ENCODE measurements around the gene KCNQ1. TPM values are rescaled to one million over a fixed set of nuclear protein-coding genes. Genes with fewer than 3 reads are reported as not detected.
A peak's percentile ranks its signal among the peaks of the same experiment; 100 is the strongest.

The KCNQ1 gene
- total RNA-seq, 2 donors from 2014 or later = 51.4 to 55.8 TPM

DNA sequence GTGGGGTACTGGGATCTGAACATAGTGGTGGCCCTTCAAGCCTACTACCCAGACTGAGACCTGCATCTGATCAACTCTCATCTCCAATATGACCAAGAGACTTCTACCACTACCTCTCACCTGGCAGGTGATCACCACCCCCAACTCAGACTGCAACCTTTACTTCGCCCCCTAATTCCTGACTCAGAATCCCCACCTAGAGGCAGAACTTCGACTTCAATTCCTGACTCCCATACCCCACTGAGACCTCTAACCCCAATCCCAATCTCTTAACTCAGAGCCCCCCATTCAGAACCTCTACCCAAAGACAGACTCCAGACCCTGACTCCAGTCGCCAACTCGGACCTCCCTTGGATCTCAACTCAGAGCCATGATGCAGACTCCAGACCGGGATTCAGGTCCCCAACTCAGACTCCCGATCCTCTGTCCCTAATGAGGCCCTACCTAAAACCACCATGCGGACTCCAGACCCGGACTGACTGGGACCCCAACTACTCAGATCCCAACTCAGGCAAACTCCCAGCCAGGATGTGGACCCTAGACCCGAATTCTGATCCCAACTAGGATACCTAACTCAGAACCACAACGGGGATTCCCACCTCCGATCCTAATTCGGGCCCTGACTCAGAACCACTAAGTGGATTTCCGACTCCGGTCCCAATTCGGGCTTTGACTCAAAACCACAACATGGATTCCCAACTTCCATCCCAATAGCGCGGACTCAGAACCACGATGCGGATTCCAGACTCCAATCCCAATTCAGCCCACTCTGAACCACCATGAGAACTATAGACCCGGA lies 253.8 kb downstream of the KCNQ1 start:
- no peak for DNase-seq
- Histone ChIP-seq H3K36me3 (no peaks in the 10 kb centered on the region), H3K9me3 (no peaks in the 10 kb centered on the region), H3K27me3 (no peaks in the 10 kb centered on the region), H3K4me1 (peaks cover 6% of the 10 kb centered on the region), H3K27ac (no peak overlapping the region), H3K9ac (ENCODE audit: low read depth in 2 of 2, low read length in 2 of 2) (peak overlapping the region; percentile 64 to 81), H3K4me3 (peak overlapping the region; percentile 62)
- intact Hi-C loops (cut with DNase I) = no loop called here
- TF ChIP-seq, protein P1, sequence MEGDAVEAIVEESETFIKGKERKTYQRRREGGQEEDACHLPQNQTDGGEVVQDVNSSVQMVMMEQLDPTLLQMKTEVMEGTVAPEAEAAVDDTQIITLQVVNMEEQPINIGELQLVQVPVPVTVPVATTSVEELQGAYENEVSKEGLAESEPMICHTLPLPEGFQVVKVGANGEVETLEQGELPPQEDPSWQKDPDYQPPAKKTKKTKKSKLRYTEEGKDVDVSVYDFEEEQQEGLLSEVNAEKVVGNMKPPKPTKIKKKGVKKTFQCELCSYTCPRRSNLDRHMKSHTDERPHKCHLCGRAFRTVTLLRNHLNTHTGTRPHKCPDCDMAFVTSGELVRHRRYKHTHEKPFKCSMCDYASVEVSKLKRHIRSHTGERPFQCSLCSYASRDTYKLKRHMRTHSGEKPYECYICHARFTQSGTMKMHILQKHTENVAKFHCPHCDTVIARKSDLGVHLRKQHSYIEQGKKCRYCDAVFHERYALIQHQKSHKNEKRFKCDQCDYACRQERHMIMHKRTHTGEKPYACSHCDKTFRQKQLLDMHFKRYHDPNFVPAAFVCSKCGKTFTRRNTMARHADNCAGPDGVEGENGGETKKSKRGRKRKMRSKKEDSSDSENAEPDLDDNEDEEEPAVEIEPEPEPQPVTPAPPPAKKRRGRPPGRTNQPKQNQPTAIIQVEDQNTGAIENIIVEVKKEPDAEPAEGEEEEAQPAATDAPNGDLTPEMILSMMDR (IDR thresholded peaks at IDR 0.05) = no peak

DNA sequence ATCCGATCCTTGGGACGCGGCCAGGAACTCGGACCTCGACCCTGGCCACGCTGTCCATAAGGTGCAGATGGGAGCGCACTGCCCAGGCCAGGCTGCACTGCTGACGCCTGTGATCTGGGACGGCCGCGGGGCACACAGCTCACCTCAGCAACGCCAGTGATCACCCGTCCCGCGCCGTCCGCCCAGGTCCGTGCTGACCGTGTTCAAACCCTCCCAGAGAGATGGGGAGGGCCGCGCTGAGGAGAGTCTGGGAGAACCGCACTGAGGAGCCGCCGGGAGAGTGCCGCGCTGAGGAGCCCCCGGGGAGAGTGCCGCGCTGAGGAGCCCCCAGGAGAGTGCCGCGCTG lies 254.3 kb downstream of the KCNQ1 start:
- H3K27ac ChIP-seq = peak overlapping the region; percentile 37
- H3K4me3 ChIP-seq = peak overlapping the region; percentile 62
- peak overlapping the region; percentile 64 to 81 for H3K9ac ChIP-seq (ENCODE audit: low read depth in 2 of 2, low read length in 2 of 2)
- peak; percentile 30 for DNase-seq
- intact Hi-C loops (cut with DNase I) = no loop called here
- H3K9me3 ChIP-seq = no peaks in the 10 kb centered on the region
- peaks cover 6% of the 10 kb centered on the region for H3K4me1 ChIP-seq
- H3K36me3 ChIP-seq = no peaks in the 10 kb centered on the region
- no peaks in the 10 kb centered on the region for H3K27me3 ChIP-seq
- TF ChIP-seq, protein P1 (IDR thresholded peaks at IDR 0.05) = no peak

DNA sequence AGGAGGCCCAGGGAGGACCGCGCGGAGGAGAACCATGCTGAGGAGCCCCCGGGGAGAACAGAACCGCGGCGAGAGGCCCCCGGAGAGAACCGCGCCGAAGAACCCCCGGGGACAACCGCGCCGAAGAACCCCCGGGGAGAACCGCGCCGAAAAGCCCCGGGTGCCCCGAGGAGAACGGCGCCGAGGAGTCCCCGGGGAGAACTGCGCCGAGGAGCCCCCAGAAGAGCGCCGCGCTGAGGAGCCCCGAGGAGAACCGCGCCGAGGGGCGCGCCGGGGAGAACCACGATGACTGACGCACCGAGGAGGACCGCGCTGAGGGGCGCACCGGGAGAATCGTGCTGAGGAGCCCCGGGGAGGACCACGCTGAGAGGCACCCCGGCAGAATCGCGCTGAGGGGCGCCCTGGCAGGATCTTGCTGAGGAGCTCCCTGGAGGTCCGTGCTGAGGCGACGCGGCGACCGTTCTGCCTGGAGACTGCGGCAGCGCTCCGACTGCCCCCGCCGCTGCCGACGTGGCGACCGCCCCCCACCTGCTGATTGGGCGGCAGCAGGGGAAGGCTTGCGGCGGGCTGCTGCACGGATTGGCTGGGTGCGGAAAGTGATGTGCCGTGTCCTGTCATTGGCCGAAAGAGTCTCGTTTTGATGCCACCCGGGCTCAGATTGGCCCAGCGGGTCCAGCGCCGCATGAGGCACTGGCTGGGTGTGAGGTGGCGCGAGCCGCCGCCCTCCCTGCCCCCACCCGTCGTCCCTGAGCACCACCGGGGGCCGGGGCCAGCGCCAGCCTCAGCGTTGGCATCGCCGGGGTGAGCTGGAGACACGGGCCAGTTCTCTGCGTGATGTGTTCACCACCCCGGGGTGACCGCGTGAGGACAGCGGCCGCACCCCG lies 255.0 kb downstream of the KCNQ1 start, which contains the start of gene KCNQ1OT1:
Gene KCNQ1OT1, minus strand, starts transcription at position 464 of the 884 bp plus-strand sequence.
- peak; percentile 90 for DNase-seq
- H3K27ac ChIP-seq = peak within 1 kb of the TSS; percentile 71
- peaks cover 6% of the 10 kb centered on the region for H3K4me1 ChIP-seq
- no peaks in the 10 kb centered on the region for H3K36me3 ChIP-seq
- no peaks in the 10 kb centered on the region for H3K9me3 ChIP-seq
- TF ChIP-seq, protein P1 (IDR thresholded peaks at IDR 0.05) = no peak
- peak within 1 kb of the TSS; percentile 77 to 88 for H3K9ac ChIP-seq (ENCODE audit: low read depth in 2 of 2, low read length in 2 of 2)
- peak within 1 kb of the TSS; percentile 62 for H3K4me3 ChIP-seq
- intact Hi-C loops (cut with DNase I) = loop anchor here (10.0 kb wide), 1 partner anchor 185 kb away; the partner anchor contains the start of gene CDKN1C
- no peaks in the 10 kb centered on the region for H3K27me3 ChIP-seq

DNA sequence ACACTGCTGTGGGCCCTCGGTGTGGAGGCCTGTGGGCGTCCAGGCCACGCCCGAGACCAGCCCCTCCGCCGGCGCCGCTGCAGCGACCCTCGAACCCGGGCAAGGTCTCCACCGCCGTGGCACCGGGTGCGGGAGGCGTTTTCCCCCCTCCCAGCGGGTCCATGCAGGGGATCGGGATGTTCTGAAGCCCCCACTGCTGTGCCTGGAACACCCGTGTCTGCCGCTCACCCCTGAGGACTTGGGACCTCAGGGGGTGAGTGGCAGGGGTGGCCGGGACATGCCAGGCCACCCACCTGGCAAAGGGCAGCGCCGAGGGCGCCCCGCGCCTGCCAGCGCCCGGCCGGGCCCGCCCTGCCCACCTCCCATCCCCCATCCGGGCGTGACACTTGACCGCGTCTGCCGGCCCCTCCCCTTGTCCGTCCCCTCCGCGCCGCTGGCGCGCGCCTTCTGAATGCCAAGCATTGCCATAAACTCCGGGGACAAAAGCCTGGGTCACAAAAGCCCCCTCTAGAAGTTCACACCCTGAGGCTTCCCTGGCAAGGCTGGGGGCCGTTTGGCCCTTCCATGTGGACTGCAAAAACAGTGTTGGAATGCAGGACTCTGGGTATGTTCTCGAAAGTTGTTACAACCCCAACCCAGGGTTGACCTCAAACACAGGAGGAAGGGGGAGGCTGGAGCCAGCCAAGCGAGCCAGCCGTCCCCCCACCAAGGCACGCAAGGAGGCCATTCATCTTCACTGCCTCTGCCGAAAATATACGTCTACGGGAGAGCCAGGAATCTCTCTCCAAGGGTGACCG lies 255.8 kb downstream of the KCNQ1 start:
- Histone ChIP-seq H3K27me3 (no peaks in the 10 kb centered on the region), H3K4me3 (peak overlapping the region; percentile 62), H3K36me3 (no peaks in the 10 kb centered on the region), H3K4me1 (peaks cover 1% of the 10 kb centered on the region), H3K9ac (ENCODE audit: low read depth in 2 of 2, low read length in 2 of 2) (peak overlapping the region; percentile 77 to 88), H3K9me3 (no peaks in the 10 kb centered on the region), H3K27ac (peak overlapping the region; percentile 71)
- intact Hi-C loops (cut with DNase I) = loop anchor here (10.0 kb wide), 1 partner anchor 184 kb away; the partner anchor contains the start of gene CDKN1C
- DNase-seq = peak; percentile 81
- TF ChIP-seq, protein P1 (IDR thresholded peaks at IDR 0.05) = no peak

DNA sequence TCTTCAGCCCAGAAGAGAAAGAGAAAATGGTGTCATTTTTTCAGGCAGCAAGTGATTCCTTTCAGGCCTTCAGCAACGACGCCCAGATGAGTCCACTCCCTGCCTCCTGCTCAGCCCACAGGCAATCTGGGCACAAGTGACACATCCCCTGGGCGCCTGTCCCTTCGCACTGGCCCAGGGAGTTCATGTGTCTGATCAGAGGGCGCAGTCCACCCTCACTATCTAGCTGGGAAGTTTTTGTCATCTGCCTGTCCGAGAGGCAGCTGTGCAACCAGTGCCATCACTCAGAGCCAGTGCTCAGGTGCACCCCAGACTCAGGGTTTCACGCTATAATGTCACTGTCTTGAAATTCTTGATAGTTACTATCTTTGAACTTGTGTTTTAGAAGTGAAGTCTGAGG lies 256.4 kb downstream of the KCNQ1 start:
- no peaks in the 10 kb centered on the region for H3K4me1 ChIP-seq
- TF ChIP-seq, protein P1 (IDR thresholded peaks at IDR 0.05) = no peak
- no peak overlapping the region for H3K27ac ChIP-seq
- peak overlapping the region in 1 of 2 donors; percentile 77 for H3K9ac ChIP-seq (ENCODE audit: low read depth in 2 of 2, low read length in 2 of 2)
- intact Hi-C loops (cut with DNase I) = loop anchor here (10.0 kb wide), 1 partner anchor 184 kb away; the partner anchor contains the start of gene CDKN1C
- H3K4me3 ChIP-seq = no peak overlapping the region
- H3K36me3 ChIP-seq = no peaks in the 10 kb centered on the region
- no peak for DNase-seq
- H3K27me3 ChIP-seq = no peaks in the 10 kb centered on the region
- no peaks in the 10 kb centered on the region for H3K9me3 ChIP-seq
